Stimulated activated CD4-positive, alpha-beta T cell treated with anti-CD3 and anti-CD28 coated beads, Interleukin-2, amount 100 ng/mL, for 4 hours (primary cell): ENCODE data around the gene RAD21L1.

Source experiments
- DNase-seq: peaks from one replicate; pipeline ENCODE4 v3.0.0-alpha.2; 2020; ENCODE audit warnings: low read depth

RAD21L1 gene

GRCh38 chr20:1273366-1273765, 47.5 kb downstream of the RAD21L1 start:
- DNase-seq, result no peak

DNA sequence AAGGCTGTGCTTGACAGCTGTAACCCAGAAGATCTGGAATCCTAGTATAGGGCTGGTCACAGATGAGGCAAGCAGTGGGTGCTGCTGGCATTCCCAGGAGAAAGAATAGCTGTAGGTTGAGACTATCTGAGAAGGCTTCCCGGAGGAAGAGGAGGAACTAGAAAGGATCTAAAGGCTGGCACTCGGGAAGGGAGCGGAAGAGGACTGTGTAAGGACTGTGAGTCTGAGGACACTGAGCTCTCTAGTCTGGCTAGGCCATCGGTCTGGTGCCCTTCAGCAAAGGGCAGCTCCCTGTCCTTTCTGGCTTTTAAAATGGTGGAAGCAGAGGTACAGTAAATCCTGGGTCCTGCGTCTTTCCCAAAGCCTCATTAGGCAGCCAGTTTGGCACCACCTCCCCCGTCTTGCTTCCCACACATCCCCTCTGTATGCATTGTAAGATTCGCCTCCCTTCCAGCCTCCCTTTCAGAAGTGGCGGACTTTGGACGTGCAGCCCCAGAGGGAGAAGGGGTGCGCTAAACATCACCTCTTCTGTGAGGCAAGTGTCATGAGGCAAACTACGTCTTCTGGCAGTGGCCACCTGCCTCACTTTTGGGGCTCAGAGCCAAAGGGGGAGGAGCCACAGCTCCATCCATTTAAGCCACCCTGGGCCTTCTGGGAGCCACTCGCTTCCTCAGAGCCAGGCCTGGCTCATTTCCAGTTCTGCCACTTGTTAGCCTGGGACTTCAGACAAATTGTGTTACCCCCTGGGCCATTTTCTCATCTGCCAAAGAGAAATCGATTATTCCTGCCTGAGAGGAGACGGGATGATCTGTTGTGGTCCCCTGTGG, 48.9 kb downstream of the RAD21L1 start:
- no peak for DNase-seq

DNA sequence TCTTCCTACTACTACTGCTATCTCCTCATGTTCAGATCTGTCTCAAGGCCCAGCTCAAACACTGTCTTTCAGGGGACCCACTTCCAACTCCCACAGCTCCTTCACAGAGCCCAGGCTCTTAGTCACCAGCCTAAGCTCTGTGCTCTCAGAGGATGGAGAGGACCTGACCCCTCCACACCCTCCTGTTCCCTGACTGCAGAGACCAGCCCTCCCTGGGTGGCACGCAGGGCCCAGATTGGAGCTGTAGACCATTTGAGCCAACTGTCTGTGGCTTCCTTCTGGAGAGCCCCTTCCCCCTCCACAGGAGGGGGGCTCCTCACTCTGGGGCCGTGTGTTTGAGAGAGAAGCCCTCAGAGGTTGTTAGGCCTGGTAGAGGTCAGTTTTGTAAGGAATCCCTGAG, 50.1 kb downstream of the RAD21L1 start:
- no peak for DNase-seq

- DNase-seq, result no peak
Observed at GRCh38 chr20:1277529-1278322, 51.9 kb downstream of the RAD21L1 start.

- DNase-seq, result no peak
Observed at GRCh38 chr20:1278993-1279392, 53.1 kb downstream of the RAD21L1 start.

- no peak for DNase-seq
Observed at GRCh38 chr20:1280195-1281102, 54.6 kb downstream of the RAD21L1 start.

GRCh38 chr20:1281279-1282057, 55.6 kb downstream of the RAD21L1 start:
- DNase-seq, result no peak

DNA sequence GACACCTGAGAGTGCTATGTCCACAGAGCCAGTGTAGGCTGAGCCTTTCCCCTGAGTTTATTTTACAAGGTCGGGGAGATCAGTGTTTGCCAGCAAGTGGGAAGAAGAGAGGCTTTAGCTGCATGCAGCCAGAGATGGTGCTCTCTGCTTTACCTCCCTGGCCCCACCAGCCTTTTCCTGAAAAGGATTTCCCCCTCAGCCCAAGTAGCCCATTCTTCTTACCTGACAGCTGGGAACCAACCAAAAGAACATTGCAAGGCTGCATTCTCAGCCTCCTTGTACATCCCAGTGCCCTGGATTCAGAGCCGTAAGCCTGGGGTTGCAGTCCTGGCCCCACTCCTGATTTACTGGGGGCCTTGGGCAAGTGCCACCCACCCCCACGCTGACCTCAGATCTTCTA, 57.1 kb downstream of the RAD21L1 start:
- DNase-seq, result no peak

- no peak for DNase-seq
Observed at GRCh38 chr20:1283522-1284510, 58.0 kb downstream of the RAD21L1 start.

GRCh38 chr20:1286267-1287024, 60.6 kb downstream of the RAD21L1 start:
- peak; percentile 20 for DNase-seq

DNA sequence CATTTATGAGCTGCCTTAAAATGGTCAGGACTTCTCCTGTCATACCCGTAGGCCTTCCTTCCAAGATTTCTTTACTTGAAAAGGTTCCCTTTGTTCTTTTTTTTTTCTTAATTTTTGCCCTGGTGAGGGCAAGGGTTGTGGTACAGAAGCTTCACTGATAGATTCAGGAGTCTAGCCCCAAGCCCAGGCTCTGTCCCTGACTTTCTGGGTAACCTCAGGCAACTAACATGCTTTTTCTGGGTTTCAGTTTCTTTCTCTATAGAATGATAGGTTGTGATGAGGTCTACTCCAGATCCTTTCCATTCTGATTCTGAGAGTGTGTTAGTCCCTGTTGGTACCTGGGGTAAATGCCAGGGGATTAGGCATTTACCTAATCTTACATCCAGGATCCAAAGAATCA, 61.5 kb downstream of the RAD21L1 start:
- no peak for DNase-seq

DNA sequence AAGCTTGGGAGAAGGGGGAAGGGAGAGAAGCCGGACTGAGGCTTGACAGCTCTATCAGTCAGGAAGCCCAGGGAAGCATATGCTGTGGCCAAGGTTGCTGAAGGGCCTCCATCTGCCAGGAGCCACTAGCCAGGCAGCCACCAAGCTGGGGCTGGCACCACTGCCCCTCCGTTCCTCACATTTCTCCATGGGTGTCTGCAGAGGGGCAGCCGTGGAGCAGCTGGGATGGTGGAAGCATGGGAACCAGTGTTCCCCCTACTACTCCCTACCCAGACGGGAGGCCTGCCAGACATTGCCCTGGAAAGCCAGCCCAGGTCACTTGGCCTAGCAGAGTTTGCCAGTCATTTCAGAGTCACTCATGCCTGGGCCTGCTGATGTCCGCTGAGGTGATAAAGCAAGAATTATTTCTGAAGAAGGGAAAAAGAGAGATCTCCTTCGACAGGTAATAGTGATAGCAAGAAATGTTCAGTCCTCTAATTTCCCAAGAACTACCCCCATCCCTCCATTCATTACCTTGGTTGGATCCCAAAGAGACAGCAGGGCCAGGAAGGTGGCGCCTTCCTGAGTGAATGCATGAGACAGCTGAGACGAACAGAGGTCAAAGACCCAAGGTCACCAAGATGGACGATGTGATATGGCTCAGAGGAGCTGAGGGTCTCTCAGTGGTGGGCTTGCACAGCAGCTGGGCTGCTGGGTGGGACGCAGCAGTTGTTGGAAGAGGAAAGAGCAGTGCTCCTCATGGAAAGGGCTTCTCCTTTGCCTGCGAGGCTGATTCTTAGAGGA, 62.1 kb downstream of the RAD21L1 start:
- no peak for DNase-seq

DNA sequence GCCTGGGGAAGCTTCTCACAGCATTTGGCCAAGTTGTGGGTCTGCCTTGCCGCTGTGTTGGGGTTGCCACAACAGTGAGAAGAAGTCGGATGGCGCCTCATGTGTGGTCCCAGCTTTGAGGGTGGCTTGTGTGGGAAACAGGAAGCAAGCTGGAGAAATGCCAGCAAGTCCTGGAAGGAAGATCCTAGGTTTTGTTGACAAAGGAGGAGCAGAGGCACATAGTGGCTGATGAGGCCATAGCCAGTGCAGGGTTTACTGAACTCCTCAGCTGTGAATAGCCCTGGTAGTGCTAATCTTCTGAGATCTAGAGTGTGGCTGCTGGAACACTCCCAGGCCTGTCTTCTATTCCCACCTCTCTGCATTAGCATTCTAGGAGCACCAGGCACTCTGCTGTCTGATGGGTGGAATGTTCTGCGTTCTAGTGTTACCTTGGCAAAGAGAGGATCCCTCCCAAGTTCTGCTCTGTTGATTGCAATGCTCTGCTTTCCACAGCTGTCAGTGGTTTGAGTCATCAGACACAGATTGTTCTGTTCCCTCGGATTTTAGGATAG, 65.4 kb downstream of the RAD21L1 start:
- DNase-seq, result no peak

DNA sequence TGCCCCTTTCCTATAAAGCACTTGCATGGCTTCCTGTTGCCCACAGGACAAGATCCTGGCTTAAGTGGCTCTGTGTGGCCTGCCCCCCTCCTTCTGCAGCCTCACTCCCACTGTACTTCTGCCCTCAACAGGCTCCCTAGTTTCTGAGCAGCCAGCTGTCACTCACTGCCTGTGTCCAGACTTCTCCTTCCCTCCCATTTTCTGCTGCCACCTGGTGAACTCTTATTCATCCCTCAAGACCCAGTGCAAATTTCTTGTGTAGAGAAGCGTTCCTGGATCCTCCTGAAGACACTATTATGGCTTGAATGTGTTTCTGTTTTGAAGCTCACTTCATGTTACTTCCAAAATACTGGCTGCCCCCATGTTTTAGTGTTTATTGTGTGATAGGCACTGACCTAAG, 66.8 kb downstream of the RAD21L1 start:
- DNase-seq, result no peak

DNA sequence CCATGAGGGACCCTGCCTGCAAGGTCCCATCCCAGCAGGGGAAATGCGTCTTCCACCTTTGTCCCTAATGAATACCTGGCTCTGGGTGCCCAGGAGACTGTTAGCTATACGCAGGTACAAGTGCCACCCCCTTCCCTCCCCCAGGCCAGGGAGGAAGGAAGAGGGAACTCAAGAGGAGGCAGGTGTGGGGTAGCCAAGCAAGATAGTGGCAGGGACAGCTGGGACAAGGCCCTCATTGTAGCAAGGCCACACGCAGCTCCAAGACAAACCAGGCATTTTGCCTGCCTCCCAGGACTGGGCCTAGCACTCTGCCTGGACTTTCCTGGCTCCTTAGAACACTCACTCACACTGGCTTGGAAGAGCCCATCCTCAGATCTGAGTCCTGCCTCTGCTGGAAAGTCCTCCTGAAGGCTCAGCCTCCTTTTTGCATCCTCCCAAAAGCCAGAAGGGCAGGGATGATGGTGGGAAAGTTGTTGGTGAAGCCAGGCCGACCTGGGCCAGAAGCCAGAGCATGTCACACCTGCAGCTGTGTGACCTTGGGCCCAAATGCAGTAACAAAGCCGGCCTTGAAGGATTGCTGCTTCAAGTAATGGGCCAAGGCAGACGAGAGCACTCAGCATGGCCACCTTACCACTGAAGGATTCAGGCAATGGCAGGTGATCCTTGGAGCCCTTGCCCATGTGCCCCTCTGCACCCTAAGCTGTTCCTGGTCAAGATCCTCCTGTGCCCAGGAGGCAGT, 68.0 kb downstream of the RAD21L1 start:
- DNase-seq, result no peak

DNA sequence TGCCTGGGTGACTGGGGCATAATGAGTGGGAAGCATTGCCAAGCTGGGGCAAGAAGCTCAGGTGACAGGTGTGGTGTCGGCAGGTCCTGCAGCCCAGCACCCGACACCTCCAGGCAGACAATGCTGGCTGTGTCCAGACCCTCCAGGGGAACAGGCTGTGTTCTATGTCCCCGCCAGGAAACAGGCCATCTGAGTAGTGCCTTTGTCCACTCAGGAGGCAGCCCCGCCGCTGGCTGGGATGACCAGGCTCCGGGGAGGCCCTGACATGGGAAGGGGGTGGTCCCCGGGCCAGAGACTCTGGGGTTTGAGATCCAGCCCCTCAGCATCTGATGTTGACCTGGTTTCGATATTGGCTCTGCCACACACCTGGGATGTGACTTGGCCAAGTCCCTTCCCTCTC, 68.7 kb downstream of the RAD21L1 start:
- DNase-seq, result no peak

DNA sequence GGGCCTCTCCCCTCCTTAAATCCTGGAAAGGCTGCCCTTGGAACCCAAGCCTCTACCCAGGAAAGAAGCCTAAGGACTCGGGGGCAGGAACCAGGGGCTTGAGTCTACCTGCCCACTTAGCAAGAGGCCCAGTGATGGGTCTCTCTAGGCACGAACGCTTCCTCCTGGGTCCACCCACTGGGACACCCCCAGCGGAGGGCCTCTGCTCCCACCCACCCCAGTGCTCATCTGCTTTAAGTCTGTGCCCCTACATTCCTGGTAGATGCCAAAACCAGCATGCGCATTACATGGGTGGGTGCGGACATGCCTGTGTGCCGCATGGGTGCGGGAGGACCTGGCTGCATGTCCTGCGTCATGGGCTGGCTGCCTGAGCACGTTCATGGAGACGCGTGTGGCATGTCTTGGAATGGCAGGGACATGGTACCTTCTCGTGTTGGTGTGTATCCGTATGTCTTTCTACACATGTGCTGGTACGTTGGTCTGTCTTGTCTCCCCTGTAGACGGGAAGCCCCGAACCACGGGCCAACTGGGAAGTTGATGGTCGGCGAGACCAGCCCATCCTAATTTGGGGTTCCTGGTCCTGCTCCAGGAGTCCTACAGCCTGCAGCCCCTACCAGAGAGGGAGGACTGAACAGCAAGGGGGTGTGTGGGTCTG, 69.6 kb downstream of the RAD21L1 start:
- no peak for DNase-seq
